ENCODE measurements around the gene CRYGN.

The CRYGN gene

GRCh38 chr7:151438864-151439601 lies 908 bp downstream of the CRYGN start:
- no peak for DNase-seq (ENCODE audit: low read depth)

- DNase-seq (ENCODE audit: low read depth) = no peak
Measured at GRCh38 chr7:151437866-151438516, 1.9 kb downstream of the CRYGN start.

GRCh38 chr7:151437159-151437553 lies 2.8 kb downstream of the CRYGN start:
- no peak for DNase-seq (ENCODE audit: low read depth)

- no peak for DNase-seq (ENCODE audit: low read depth)
Measured at GRCh38 chr7:151436446-151437158, 3.3 kb downstream of the CRYGN start.

GRCh38 chr7:151435971-151436370 lies 4.0 kb downstream of the CRYGN start:
- DNase-seq (ENCODE audit: low read depth) = no peak

GRCh38 chr7:151435103-151435916 lies 4.6 kb downstream of the CRYGN start:
- no peak for DNase-seq (ENCODE audit: low read depth)

- DNase-seq (ENCODE audit: low read depth) = no peak
Measured at GRCh38 chr7:151434549-151434948, 5.4 kb downstream of the CRYGN start.

- no peak for DNase-seq (ENCODE audit: low read depth)
Measured at GRCh38 chr7:151433721-151434400, 6.1 kb downstream of the CRYGN start.

- peak; percentile 24 for DNase-seq (ENCODE audit: low read depth)
Measured at GRCh38 chr7:151432658-151433521, 7.1 kb downstream of the CRYGN start.

GRCh38 chr7:151431768-151432311 lies 8.1 kb downstream of the CRYGN start:
- no peak for DNase-seq (ENCODE audit: low read depth)

- no peak for DNase-seq (ENCODE audit: low read depth)
Measured at GRCh38 chr7:151431281-151431767, 8.6 kb downstream of the CRYGN start.

GRCh38 chr7:151430391-151431205 lies 9.3 kb downstream of the CRYGN start:
- DNase-seq (ENCODE audit: low read depth) = no peak

- DNase-seq (ENCODE audit: low read depth) = peak; percentile 52
Measured at GRCh38 chr7:151429560-151430331, 10.2 kb downstream of the CRYGN start.

- DNase-seq (ENCODE audit: low read depth) = no peak
Measured at GRCh38 chr7:151429237-151429559, 10.7 kb downstream of the CRYGN start.

GRCh38 chr7:151428378-151429236 lies 11.3 kb downstream of the CRYGN start:
- no peak for DNase-seq (ENCODE audit: low read depth)

- no peak for DNase-seq (ENCODE audit: low read depth)
Measured at GRCh38 chr7:151427705-151428377, 12.1 kb downstream of the CRYGN start.

Data from T follicular helper cell (primary cell).